ENCODE data around the gene GABRP.

The GABRP gene

DNA sequence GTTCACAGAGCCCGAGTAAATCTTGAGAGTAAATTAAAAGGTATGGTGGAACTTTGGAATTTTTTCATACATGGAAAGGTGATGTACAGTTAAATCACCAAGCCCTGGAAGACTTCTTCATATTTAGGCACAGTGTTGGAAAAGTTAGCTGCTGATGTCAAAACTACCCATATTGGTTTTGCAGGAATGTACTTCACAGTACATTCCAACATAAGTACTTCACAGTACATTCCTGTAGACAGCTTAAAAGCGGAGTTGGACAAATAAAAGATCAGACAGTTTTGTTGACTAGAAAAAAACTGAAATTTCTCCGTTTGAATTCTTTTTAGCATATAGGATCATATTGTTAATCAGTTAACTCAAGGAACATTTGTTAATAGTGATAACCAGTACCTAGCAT is 80.1 kb downstream of the GABRP start:
- H4K5ac ChIP-seq (ENCODE audit: low read length), result no peak overlapping the region
- no peak overlapping the region for H2BK15ac ChIP-seq (replicated peaks; ENCODE audit: low read depth)
- DNase-seq, result no peak
- no peak overlapping the region for H3K23ac ChIP-seq (ENCODE audit: low read length)
- no peak overlapping the region for H3K4ac ChIP-seq (ENCODE audit: low read depth, low read length)
- H3K9ac ChIP-seq (ENCODE audit: low read length), result no peak overlapping the region
- H3K27ac ChIP-seq (ENCODE audit: low read depth, low read length), result no peak overlapping the region
- H3K36me3 ChIP-seq (ENCODE audit: control insufficient read depth, insufficient read depth, low read length), result no peaks in the 10 kb centered on the region
- no peak overlapping the region for H3K4me2 ChIP-seq (ENCODE audit: low read length)
- no peak overlapping the region for H3K18ac ChIP-seq (ENCODE audit: low read length)
- H2AK5ac ChIP-seq (ENCODE audit: low read length), result no peak overlapping the region
- H3K4me3 ChIP-seq (ENCODE audit: low read length), result no peak overlapping the region
- peaks cover 10% of the 10 kb centered on the region for H3K79me1 ChIP-seq (ENCODE audit: low read length)
- H4K8ac ChIP-seq (ENCODE audit: low read depth, low read length), result no peak overlapping the region
- H3K56ac ChIP-seq (ENCODE audit: low read length), result no peak overlapping the region
- peaks cover 5% of the 10 kb centered on the region for H3K4me1 ChIP-seq (ENCODE audit: control insufficient read depth, low read depth, low read length)
- no peak overlapping the region for H2BK120ac ChIP-seq (ENCODE audit: low read depth, low read length)
- no CpG with 5 or more reads among the region's 3 CpGs for WGBS (ENCODE audit: extremely low coverage, insufficient coverage, low lambda C conversion rate)
- H3K27me3 ChIP-seq (ENCODE audit: insufficient read depth, low read length, poor library complexity), result no peaks in the 10 kb centered on the region
- H2BK5ac ChIP-seq (ENCODE audit: low read length), result no peak overlapping the region
- peaks cover 15% of the 10 kb centered on the region for H3K79me2 ChIP-seq (ENCODE audit: control insufficient read depth, insufficient read depth, low read length)

Data from mesendoderm (in vitro differentiated cells).